Subcutaneous adipose tissue (tissue), 4 donors: ENCODE measurements around the gene SEC22C. TPM values are rescaled to one million over a fixed set of nuclear protein-coding genes. Genes with fewer than 3 reads are reported as not detected.

Experiments used
- CTCF ChIP-seq: fragments of 450-650 bp; IDR thresholded peaks from one replicate; pipeline ENCODE4 v1.5.1; 2016; ENCODE audit warnings: low read depth, mild to moderate bottlenecking, control low read depth, antibody characterized with exemption, moderate library complexity
- total RNA-seq, 4 donors: library from RNA; depleted of rRNA; stranded (reverse); fragments of >200 nt; gene quantifications; one replicate each; pipeline ENCODE4 v1.1.0, GENCODE V29; 2016

SEC22C gene
- total RNA-seq, 4 donors from 2014 or later: 45.6 to 64.3 (median 53.1) TPM

- no peak for TF ChIP-seq CTCF
These were observed 73.2 kb downstream of the SEC22C start for GRCh38 chr3:42508562-42508961.

- no peak for TF ChIP-seq CTCF
These were observed 73.9 kb downstream of the SEC22C start for GRCh38 chr3:42507761-42508335.

DNA sequence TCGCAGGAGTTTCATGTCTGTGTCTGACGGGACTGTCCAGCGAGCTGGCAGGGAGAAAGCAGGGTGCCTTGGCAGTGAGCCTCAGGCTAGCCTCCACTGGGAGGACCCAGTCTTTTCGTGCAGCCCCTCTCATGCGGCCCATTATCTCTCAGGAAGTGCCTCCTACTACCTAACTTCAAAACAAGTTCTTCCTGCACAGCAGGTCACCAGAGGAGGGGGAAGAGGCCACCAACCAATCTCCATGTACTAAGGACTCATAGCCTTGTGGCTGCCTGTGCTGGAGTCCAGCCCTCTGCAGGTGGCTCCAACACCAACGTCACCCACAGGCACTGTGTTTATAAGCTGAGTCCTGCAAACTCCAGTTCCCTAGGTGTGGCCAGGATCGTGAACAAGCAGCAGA, 74.5 kb downstream of the SEC22C start:
- TF ChIP-seq CTCF: no peak

- no peak for TF ChIP-seq CTCF
These were observed 75.8 kb downstream of the SEC22C start for GRCh38 chr3:42505849-42506410.

GRCh38 chr3:42505128-42505848, 76.5 kb downstream of the SEC22C start:
- no peak for TF ChIP-seq CTCF

DNA sequence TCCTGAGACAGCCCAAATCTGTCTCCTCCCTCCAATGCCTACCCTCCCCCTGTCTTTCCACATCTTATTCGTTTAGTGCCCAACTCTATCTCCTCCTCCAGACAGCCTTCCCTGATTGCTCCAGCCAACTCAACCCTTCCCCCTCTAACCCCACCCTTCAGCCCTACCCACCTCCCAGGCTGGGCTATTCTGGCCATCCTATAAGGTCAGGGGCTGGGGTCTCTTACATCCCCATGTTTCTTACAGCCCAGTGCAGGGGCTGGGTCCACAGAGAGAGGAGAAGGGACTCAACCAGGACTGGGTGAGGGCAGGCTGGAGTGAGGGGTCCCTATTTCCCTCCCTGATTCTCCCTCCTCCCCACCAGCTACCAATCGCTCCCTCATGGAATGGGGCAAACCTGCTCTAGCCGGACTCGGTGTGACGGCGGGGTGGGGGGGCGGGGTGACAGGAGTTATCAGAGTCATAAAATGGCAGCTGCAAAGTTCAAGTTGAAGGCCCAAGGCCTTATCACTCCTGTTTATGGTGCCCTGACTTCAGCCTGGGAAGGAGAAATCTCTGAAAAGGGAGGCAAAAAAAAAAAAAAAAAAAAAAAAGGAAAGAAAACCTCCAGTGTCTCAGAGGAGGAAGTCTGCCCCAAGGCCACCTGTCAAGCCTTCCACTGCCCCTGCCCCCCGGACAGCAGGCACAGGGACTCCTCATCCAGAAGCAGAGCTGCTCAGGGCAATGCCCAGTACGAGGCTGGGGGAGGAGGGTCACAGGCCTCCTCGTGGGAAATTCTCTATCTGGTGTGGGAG, 77.2 kb downstream of the SEC22C start:
- no peak for TF ChIP-seq CTCF

- TF ChIP-seq CTCF: no peak
These were observed 77.8 kb downstream of the SEC22C start for GRCh38 chr3:42503957-42504333.
